H1 (cell line): ENCODE measurements around the gene IPO11.

ENCODE experiments used
- ASH2L ChIP-seq: fragments of 200-600, 300-600 bp; sonication (generic); IDR thresholded peaks from one replicate; pipeline ENCODE4 v1.7.1; 2017; ENCODE audit warnings: low read length
- CTCF ChIP-seq, 3 experiments: IDR thresholded peaks; 1 replicate in 2 of 3; 2 replicates in 1 of 3; pipeline versions ENCODE4 v1.5.1 to v1.6.1; 2011; ENCODE audit warnings: low read length in 3 of 3, mild to moderate bottlenecking in 3 of 3, inconsistent platforms in 2 of 3, low read depth in 1 of 3, moderate library complexity in 1 of 3; ENCODE audit not compliant: insufficient read depth in 1 of 3; ENCODE audit errors: control extremely low read depth in 1 of 3
- NANOG ChIP-seq: IDR thresholded peaks from 2 replicates; pipeline ENCODE4 v1.6.1; 2011; ENCODE audit warnings: low read length, low read depth, mild to moderate bottlenecking, inconsistent platforms; ENCODE audit not compliant: insufficient read depth, poor library complexity, severe bottlenecking
- RAD21 ChIP-seq, 2 experiments: IDR thresholded peaks in 1 of 2; conservative IDR thresholded peaks in 1 of 2; 2 replicates each; pipeline ENCODE4 v1.6.1; 2011; ENCODE audit warnings: low read depth in 2 of 2, low read length in 2 of 2, improper control_type of control experiment in 1 of 2, inconsistent platforms in 1 of 2, mild to moderate bottlenecking in 1 of 2, moderate library complexity in 1 of 2
- RFX5 ChIP-seq: IDR thresholded peaks from 2 replicates; pipeline ENCODE4 v1.6.1; 2011; ENCODE audit warnings: low read depth, low read length, improper control_type of control experiment, borderline replicate concordance
- SP4 ChIP-seq: IDR thresholded peaks from 2 replicates; pipeline ENCODE4 v1.6.1; 2012; ENCODE audit warnings: low read length, inconsistent platforms

GRCh38 chr5:62555930-62556329, 143.4 kb downstream of the IPO11 start:
- TF ChIP-seq RAD21 (IDR thresholded peaks at IDR 0.05 in 1 of 2, conservative IDR thresholded peaks at IDR 0.05 in 1 of 2; ENCODE audit: low read depth in 2 of 2, low read length in 2 of 2) (no peak), CTCF (IDR thresholded peaks at IDR 0.05; ENCODE audit: control extremely low read depth in 1 of 3, insufficient read depth in 1 of 3, low read depth in 1 of 3, low read length in 3 of 3) (no peak), RFX5 (no peak), ASH2L (no peak), NANOG (no peak), SP4 (no peak)
